Measurements from ENCODE around the gene KIF23. TPM values are rescaled to one million over a fixed set of nuclear protein-coding genes. Genes with fewer than 3 reads are reported as not detected.

KIF23 gene
- total RNA-seq, 1 donor from 2014 or later = 2.7 TPM

DNA sequence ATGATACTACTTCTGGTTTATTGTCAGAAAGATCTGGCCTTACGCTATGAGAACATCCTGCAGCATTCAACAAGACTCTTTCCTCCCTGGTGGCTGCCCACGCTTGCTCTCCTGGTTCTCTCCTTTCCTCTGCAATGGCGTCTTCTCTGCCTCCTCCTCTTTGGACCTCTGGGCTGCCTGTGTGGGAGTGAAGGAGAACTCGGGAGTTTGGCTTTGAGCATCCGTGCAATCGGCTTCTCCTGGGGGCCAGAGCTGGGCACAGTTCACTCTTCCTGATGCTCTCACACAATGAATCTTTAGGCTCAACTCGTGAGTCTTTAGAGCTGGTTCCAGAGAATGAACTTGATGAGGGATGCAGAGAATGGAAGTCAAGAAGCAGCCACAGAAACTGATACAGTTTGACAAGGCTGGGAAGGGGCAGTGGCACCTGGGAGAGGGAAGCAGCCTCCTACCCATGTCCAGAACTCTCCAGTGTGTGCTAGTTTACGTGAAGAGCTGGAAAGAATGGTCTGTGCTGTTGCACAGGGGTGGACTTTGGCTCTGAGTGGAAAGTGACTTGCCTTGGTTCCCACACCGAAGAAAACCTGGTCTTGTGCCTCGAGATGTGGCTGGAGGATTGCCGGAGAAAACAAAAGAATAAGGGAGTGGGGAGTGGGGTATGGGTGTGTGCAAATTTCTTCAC is 76.3 kb downstream of the KIF23 start:
- Histone ChIP-seq H3K27ac (no peak overlapping the region), H3K4me3 (no peak overlapping the region), H3K4me1 (no peaks in the 10 kb centered on the region), H3K27me3 (no peaks in the 10 kb centered on the region), H3K9me3 (no peaks in the 10 kb centered on the region), H3K36me3 (no peaks in the 10 kb centered on the region)
- TF ChIP-seq CTCF (IDR thresholded peaks at IDR 0.05) = no peak
- peak; percentile 13 for ATAC-seq
- no peak for DNase-seq
- intact Hi-C loops (cut with DNase I) = no loop called here

GRCh38 chr15:69491038-69491505 is 76.9 kb downstream of the KIF23 start:
- peak; percentile 34 for ATAC-seq
- H3K9me3 ChIP-seq = no peaks in the 10 kb centered on the region
- H3K36me3 ChIP-seq = no peaks in the 10 kb centered on the region
- no peak for TF ChIP-seq CTCF (IDR thresholded peaks at IDR 0.05)
- no peaks in the 10 kb centered on the region for H3K4me1 ChIP-seq
- H3K27me3 ChIP-seq = no peaks in the 10 kb centered on the region
- no peak for DNase-seq
- intact Hi-C loops (cut with DNase I) = no loop called here
- H3K27ac ChIP-seq = no peak overlapping the region
- H3K4me3 ChIP-seq = no peak overlapping the region

GRCh38 chr15:69493406-69493805 is 79.3 kb downstream of the KIF23 start:
- Histone ChIP-seq H3K27me3 (no peaks in the 10 kb centered on the region), H3K9me3 (no peaks in the 10 kb centered on the region), H3K36me3 (no peaks in the 10 kb centered on the region), H3K4me3 (no peak overlapping the region), H3K4me1 (no peaks in the 10 kb centered on the region), H3K27ac (no peak overlapping the region)
- no peak for TF ChIP-seq CTCF (IDR thresholded peaks at IDR 0.05)
- intact Hi-C loops (cut with DNase I) = no loop called here
- no peak for DNase-seq
- no peak for ATAC-seq

DNA sequence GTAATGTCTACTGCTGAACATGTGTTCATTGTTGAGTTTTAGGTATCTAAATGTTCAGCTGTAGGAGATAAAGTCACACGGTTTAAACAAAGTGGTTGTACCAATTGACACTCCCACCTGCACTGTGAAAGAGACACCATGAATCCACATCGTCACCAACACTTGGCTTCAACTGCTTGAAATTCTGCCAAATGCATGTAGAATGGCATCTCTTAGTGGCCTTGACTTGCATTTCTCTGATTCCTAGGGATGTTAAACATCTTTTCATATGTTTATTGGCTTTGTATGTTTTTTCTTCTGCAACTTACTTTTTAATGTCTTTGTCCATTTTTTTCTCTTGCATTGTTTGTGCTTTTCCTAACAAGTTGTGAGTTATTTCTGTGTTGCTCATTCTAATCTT is 81.9 kb downstream of the KIF23 start:
- no peak overlapping the region for H3K27ac ChIP-seq
- ATAC-seq = no peak
- intact Hi-C loops (cut with DNase I) = no loop called here
- H3K27me3 ChIP-seq = no peaks in the 10 kb centered on the region
- no peak for DNase-seq
- no peak for TF ChIP-seq CTCF (IDR thresholded peaks at IDR 0.05)
- H3K36me3 ChIP-seq = no peaks in the 10 kb centered on the region
- H3K4me1 ChIP-seq = no peaks in the 10 kb centered on the region
- H3K4me3 ChIP-seq = no peak overlapping the region
- H3K9me3 ChIP-seq = no peaks in the 10 kb centered on the region

DNA sequence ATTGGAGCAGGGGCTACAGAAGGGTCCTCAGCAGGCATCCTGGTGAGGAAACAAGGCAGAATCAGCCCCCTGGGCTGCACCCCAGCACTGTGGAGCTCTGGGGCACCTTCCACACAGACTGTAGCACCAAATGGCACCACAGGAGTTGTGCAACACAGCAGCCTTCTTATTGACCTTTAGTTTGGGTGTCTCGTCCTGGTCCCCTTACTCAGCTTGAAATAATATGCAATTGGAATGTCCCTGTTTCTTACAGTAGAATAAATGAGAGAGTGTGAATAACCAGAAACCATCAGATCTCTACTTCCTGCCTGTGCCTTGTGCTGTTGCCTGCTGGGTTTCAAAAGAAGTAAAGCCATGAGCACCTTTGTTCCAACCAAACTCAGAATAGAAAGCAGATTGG is 82.9 kb downstream of the KIF23 start:
- H3K4me3 ChIP-seq = no peak overlapping the region
- TF ChIP-seq CTCF (IDR thresholded peaks at IDR 0.05) = no peak
- no peak overlapping the region for H3K27ac ChIP-seq
- H3K9me3 ChIP-seq = no peaks in the 10 kb centered on the region
- ATAC-seq (no peak), DNase-seq (no peak)
- H3K36me3 ChIP-seq = no peaks in the 10 kb centered on the region
- no peaks in the 10 kb centered on the region for H3K4me1 ChIP-seq
- no peaks in the 10 kb centered on the region for H3K27me3 ChIP-seq
- intact Hi-C loops (cut with DNase I) = no loop called here

DNA sequence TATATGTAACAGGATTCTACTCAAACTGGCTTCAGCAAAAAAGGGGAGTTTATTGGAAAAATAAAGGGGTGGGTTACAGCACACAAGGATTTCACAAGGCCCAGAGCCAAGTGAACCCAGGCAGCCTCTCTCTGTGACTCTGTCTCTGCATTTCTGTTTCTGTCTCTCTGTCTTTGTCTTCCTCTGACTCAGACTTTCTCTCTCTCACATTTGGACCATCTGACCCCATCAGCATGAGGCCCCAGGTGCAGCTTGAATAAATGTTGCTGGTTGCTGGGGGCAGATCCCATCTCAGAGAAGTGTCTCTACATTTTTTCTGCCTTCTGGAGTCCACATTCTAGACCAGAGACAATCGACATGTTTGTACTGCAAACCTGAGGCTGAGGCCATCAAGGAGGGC is 83.5 kb downstream of the KIF23 start:
- intact Hi-C loops (cut with DNase I) = no loop called here
- DNase-seq (no peak), ATAC-seq (no peak)
- Histone ChIP-seq H3K9me3 (no peaks in the 10 kb centered on the region), H3K27ac (no peak overlapping the region), H3K4me3 (no peak overlapping the region), H3K4me1 (no peaks in the 10 kb centered on the region), H3K27me3 (no peaks in the 10 kb centered on the region), H3K36me3 (no peaks in the 10 kb centered on the region)
- no peak for TF ChIP-seq CTCF (IDR thresholded peaks at IDR 0.05)
